ENCODE measurements around the gene GMDS. TPM values are rescaled to one million over a fixed set of nuclear protein-coding genes. Genes with fewer than 3 reads are reported as not detected.

Gene GMDS
- total RNA-seq, 2 experiments from 2014 or later = 13.9 to 16.4 TPM

DNA sequence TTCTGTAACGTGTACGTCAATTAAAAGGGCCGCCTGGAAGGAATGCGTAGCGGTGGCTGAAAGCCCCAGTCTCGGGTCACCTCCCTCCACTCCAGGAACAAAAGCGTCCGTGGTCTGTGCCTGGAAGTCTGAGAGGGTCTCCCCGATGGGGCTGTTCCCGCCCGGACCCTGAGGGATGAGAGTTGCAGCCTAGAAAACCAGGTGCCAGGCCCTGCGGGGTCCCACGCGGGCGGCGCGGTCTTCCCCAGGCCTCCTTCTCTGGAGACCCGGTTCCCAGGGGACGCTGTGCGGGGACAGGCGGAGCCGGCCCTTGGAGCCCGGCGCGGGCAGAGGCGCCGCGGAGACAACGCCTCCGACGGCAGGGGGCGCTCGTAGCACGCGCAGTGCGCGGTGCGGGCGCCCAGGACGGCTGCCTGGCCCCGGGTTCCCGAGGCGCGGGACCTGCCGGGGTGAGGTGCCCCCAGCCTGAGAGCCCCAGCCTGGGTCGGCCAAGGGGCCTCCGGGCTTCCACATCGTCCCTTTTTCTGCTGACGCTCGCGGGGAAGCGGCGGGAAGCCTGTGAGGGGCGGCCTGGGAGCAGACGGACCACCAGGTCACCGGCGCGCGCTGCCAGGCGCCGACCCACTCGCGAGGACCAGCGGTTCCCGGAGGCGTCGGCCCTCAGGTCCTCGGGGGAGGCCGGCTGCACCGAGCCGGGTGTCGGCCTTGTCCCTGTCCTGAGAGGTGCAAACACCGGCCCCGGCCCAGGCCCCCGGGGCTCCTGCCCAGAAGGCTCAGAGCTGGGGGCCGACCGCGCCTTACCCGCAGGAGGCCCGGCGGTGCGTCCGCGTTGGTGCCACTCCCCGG is 641.0 kb downstream of the GMDS start:
- no peak overlapping the region for H3K27ac ChIP-seq (ENCODE audit: low read depth in 1 of 2, low read length in 2 of 2)
- TF ChIP-seq CTCF (IDR thresholded peaks at IDR 0.05) = peak; percentile 94
- POLR2A ChIA-PET = no interaction called here
- intact Hi-C loops (cut with DNase I, micrococcal nuclease) = loop anchor here (1.0 to 10.0 kb wide), 9 partner anchors 433 to 1030 kb away; no protein-coding TSS in a partner anchor
- no peak overlapping the region for H3K4me3 Mint-ChIP-seq
- DNase-seq = peak; percentile 32 to 84 (median 56)
- peaks cover 87% of the 10 kb centered on the region for H3K27me3 Mint-ChIP-seq
- peak; percentile 77 for ATAC-seq (ENCODE audit: poor library complexity)
- no peaks in the 10 kb centered on the region for H3K36me3 Mint-ChIP-seq (ENCODE audit: low read depth)
- H3K4me3 ChIP-seq (ENCODE audit: low read length) = no peak overlapping the region
- peaks cover 69 to 94% of the 10 kb centered on the region in 2 experiments for H3K27me3 ChIP-seq (ENCODE audit: control insufficient read depth in 1 of 2, insufficient read depth in 2 of 2, low read length in 2 of 2)
- H3K4me1 ChIP-seq (ENCODE audit: insufficient read depth, low read length) = peaks cover 54% of the 10 kb centered on the region
- H3K4me1 Mint-ChIP-seq (ENCODE audit: low read depth) = peaks cover 37% of the 10 kb centered on the region
- H3K9me3 Mint-ChIP-seq = no peaks in the 10 kb centered on the region
- H3K9me3 ChIP-seq (ENCODE audit: control insufficient read depth in 1 of 2, insufficient read depth in 1 of 2, low read length in 2 of 2) = peaks cover 0 to 30% of the 10 kb centered on the region in 2 experiments
- H3K36me3 ChIP-seq (ENCODE audit: insufficient read depth, low read length) = no peaks in the 10 kb centered on the region
- CTCF ChIA-PET = interaction anchor here (0.8 kb wide), 1 partner anchor 749 kb away, joined by 3 read pairs; no protein-coding TSS in a partner anchor
- H3K27ac Mint-ChIP-seq = no peak overlapping the region

DNA sequence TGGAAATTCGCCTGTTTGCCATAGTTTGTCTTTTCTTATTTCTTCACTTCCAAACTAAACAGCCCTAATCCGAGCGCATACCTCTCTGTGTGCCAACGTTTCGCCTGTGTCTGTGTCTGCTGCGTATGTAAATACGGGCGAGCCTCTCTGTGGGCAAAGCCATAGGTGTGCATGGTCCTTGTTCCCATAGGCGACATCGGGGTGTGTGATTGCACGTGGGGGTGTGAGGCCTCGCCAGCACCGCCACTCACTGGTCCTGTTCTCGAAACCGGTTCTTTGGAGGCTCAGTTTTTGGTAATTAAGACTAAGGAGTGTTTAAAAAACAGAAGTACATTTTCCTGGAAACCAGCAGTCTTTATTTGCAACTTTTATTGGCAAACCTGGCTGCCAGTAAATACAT is 641.7 kb downstream of the GMDS start:
- H3K4me3 Mint-ChIP-seq = no peak overlapping the region
- intact Hi-C loops (cut with DNase I, micrococcal nuclease) = loop anchor here (1.0 to 10.0 kb wide), 9 partner anchors 434 to 1031 kb away; no protein-coding TSS in a partner anchor
- ChIA-PET CTCF (no interaction called here), POLR2A (no interaction called here)
- DNase-seq = no peak
- H3K27me3 ChIP-seq (ENCODE audit: control insufficient read depth in 1 of 2, insufficient read depth in 2 of 2, low read length in 2 of 2) = peaks cover 71 to 91% of the 10 kb centered on the region in 2 experiments
- no peaks in the 10 kb centered on the region for H3K36me3 Mint-ChIP-seq (ENCODE audit: low read depth)
- H3K27ac ChIP-seq (ENCODE audit: low read depth in 1 of 2, low read length in 2 of 2) = no peak overlapping the region
- TF ChIP-seq CTCF (IDR thresholded peaks at IDR 0.05) = no peak
- no peaks in the 10 kb centered on the region for H3K9me3 Mint-ChIP-seq
- no peaks in the 10 kb centered on the region for H3K36me3 ChIP-seq (ENCODE audit: insufficient read depth, low read length)
- H3K9me3 ChIP-seq (ENCODE audit: control insufficient read depth in 1 of 2, insufficient read depth in 1 of 2, low read length in 2 of 2) = peaks cover 0 to 29% of the 10 kb centered on the region in 2 experiments
- H3K4me3 ChIP-seq (ENCODE audit: low read length) = no peak overlapping the region
- H3K27ac Mint-ChIP-seq = no peak overlapping the region
- no peak for ATAC-seq (ENCODE audit: poor library complexity)
- peaks cover 82% of the 10 kb centered on the region for H3K27me3 Mint-ChIP-seq
- peaks cover 34% of the 10 kb centered on the region for H3K4me1 Mint-ChIP-seq (ENCODE audit: low read depth)
- peaks cover 47% of the 10 kb centered on the region for H3K4me1 ChIP-seq (ENCODE audit: insufficient read depth, low read length)

- ChIA-PET POLR2A (no interaction called here), CTCF (no interaction called here)
- H3K4me3 ChIP-seq (ENCODE audit: low read length) = no peak overlapping the region
- ATAC-seq (ENCODE audit: poor library complexity) (no peak), DNase-seq (no peak)
- H3K4me3 Mint-ChIP-seq = no peak overlapping the region
- H3K27ac ChIP-seq (ENCODE audit: low read depth in 1 of 2, low read length in 2 of 2) = no peak overlapping the region
- intact Hi-C loops (cut with DNase I, micrococcal nuclease) = loop anchor here (5.0 to 10.0 kb wide), 3 partner anchors 435 to 845 kb away; no protein-coding TSS in a partner anchor
- no peaks in the 10 kb centered on the region for H3K36me3 Mint-ChIP-seq (ENCODE audit: low read depth)
- no peak overlapping the region for H3K27ac Mint-ChIP-seq
- no peaks in the 10 kb centered on the region for H3K36me3 ChIP-seq (ENCODE audit: insufficient read depth, low read length)
- H3K4me1 ChIP-seq (ENCODE audit: insufficient read depth, low read length) = peaks cover 32% of the 10 kb centered on the region
- peaks cover 0 to 17% of the 10 kb centered on the region in 2 experiments for H3K9me3 ChIP-seq (ENCODE audit: control insufficient read depth in 1 of 2, insufficient read depth in 1 of 2, low read length in 2 of 2)
- no peaks in the 10 kb centered on the region for H3K9me3 Mint-ChIP-seq
- no peak for TF ChIP-seq CTCF (IDR thresholded peaks at IDR 0.05)
- peaks cover 68 to 84% of the 10 kb centered on the region in 2 experiments for H3K27me3 ChIP-seq (ENCODE audit: control insufficient read depth in 1 of 2, insufficient read depth in 2 of 2, low read length in 2 of 2)
- peaks cover 20% of the 10 kb centered on the region for H3K4me1 Mint-ChIP-seq (ENCODE audit: low read depth)
- peaks cover 82% of the 10 kb centered on the region for H3K27me3 Mint-ChIP-seq
These were observed 643.2 kb downstream of the GMDS start for GRCh38 chr6:1602049-1602713.

All from CD4-positive, alpha-beta T cell (primary cell).